ENCODE data around the gene INIP. TPM values are rescaled to one million over a fixed set of nuclear protein-coding genes. Genes with fewer than 3 reads are reported as not detected.

Gene INIP
- total and polyA plus RNA-seq, 2 experiments from 2014 or later: 18.5 to 33.4 TPM

GRCh38 chr9:112669326-112669725 is 48.6 kb downstream of the INIP start:
- no peaks in the 10 kb centered on the region for H3K4me1 ChIP-seq (ENCODE audit: insufficient read depth)
- TF ChIP-seq EZH2 (IDR thresholded peaks at IDR 0.05; ENCODE audit: insufficient read depth, poor library complexity, severe bottlenecking): no peak
- TF ChIP-seq EZH2phosphoT487 (IDR thresholded peaks at IDR 0.05; ENCODE audit: insufficient read depth, low read depth): no peak
- no peaks in the 10 kb centered on the region for H3K79me2 ChIP-seq (ENCODE audit: insufficient read depth)
- H3K9ac ChIP-seq: no peak overlapping the region
- no peak overlapping the region for H3K4me3 ChIP-seq
- no peak for DNase-seq
- H4K20me1 ChIP-seq (ENCODE audit: insufficient read depth): no peaks in the 10 kb centered on the region
- WGBS, 2 experiments (ENCODE audit: low coverage in 1 of 2, low lambda C conversion rate in 2 of 2, missing lambda C conversion rate in 2 of 2): 60 to 80% methylated on average over 2 of the region's 2 CpGs
- H3K4me2 ChIP-seq (ENCODE audit: unreplicated experiment): no peak overlapping the region
- H3K9me2 ChIP-seq (ENCODE audit: insufficient read depth): no peaks in the 10 kb centered on the region
- H3K27me3 ChIP-seq (replicated peaks; ENCODE audit: insufficient read depth): no peaks in the 10 kb centered on the region
- no peaks in the 10 kb centered on the region for H3F3A ChIP-seq (ENCODE audit: insufficient read depth)
- in situ Hi-C loops (cut with MboI): no loop called here
- no peak overlapping the region for H3K27ac ChIP-seq
- H3K9me3 ChIP-seq (ENCODE audit: low read depth): no peaks in the 10 kb centered on the region
- H3K36me3 ChIP-seq (ENCODE audit: low read depth): no peaks in the 10 kb centered on the region
- no peak overlapping the region for H2AFZ ChIP-seq

GRCh38 chr9:112665347-112665746 is 52.6 kb downstream of the INIP start:
- H3K9me2 ChIP-seq (ENCODE audit: insufficient read depth): no peaks in the 10 kb centered on the region
- TF ChIP-seq EZH2 (IDR thresholded peaks at IDR 0.05; ENCODE audit: insufficient read depth, poor library complexity, severe bottlenecking) (no peak), EZH2phosphoT487 (IDR thresholded peaks at IDR 0.05; ENCODE audit: insufficient read depth, low read depth) (no peak)
- H3K4me1 ChIP-seq (ENCODE audit: insufficient read depth): no peaks in the 10 kb centered on the region
- no peaks in the 10 kb centered on the region for H4K20me1 ChIP-seq (ENCODE audit: insufficient read depth)
- WGBS, 2 experiments (ENCODE audit: low coverage in 1 of 2, low lambda C conversion rate in 2 of 2, missing lambda C conversion rate in 2 of 2): 75 to 77% methylated on average over 4 of the region's 4 CpGs
- H2AFZ ChIP-seq: no peak overlapping the region
- no peaks in the 10 kb centered on the region for H3K79me2 ChIP-seq (ENCODE audit: insufficient read depth)
- DNase-seq: peak; percentile 45
- H3K36me3 ChIP-seq (ENCODE audit: low read depth): no peaks in the 10 kb centered on the region
- H3K27me3 ChIP-seq (replicated peaks; ENCODE audit: insufficient read depth): no peaks in the 10 kb centered on the region
- no peak overlapping the region for H3K27ac ChIP-seq
- no peak overlapping the region for H3K9ac ChIP-seq
- no peak overlapping the region for H3K4me3 ChIP-seq
- no peaks in the 10 kb centered on the region for H3K9me3 ChIP-seq (ENCODE audit: low read depth)
- in situ Hi-C loops (cut with MboI): no loop called here
- H3K4me2 ChIP-seq (ENCODE audit: unreplicated experiment): no peak overlapping the region
- H3F3A ChIP-seq (ENCODE audit: insufficient read depth): no peaks in the 10 kb centered on the region

- no peaks in the 10 kb centered on the region for H3F3A ChIP-seq (ENCODE audit: insufficient read depth)
- H3K36me3 ChIP-seq (ENCODE audit: low read depth): 0 out of 2 replicates have a peak, but pooled peaks cover 2% of the 10 kb centered on the region
- no peaks in the 10 kb centered on the region for H3K4me1 ChIP-seq (ENCODE audit: insufficient read depth)
- H4K20me1 ChIP-seq (ENCODE audit: insufficient read depth): no peaks in the 10 kb centered on the region
- no peak overlapping the region for H3K9ac ChIP-seq
- H3K79me2 ChIP-seq (ENCODE audit: insufficient read depth): no peaks in the 10 kb centered on the region
- in situ Hi-C loops (cut with MboI): no loop called here
- no peak overlapping the region for H3K4me2 ChIP-seq (ENCODE audit: unreplicated experiment)
- H3K9me3 ChIP-seq (ENCODE audit: low read depth): no peaks in the 10 kb centered on the region
- no peak overlapping the region for H2AFZ ChIP-seq
- WGBS, 2 experiments (ENCODE audit: low coverage in 1 of 2, low lambda C conversion rate in 2 of 2, missing lambda C conversion rate in 2 of 2): 89 to 94% methylated on average over 3 of the region's 3 CpGs
- H3K27ac ChIP-seq: no peak overlapping the region
- no peaks in the 10 kb centered on the region for H3K9me2 ChIP-seq (ENCODE audit: insufficient read depth)
- no peaks in the 10 kb centered on the region for H3K27me3 ChIP-seq (replicated peaks; ENCODE audit: insufficient read depth)
- DNase-seq: peak; percentile 11
- H3K4me3 ChIP-seq: no peak overlapping the region
- TF ChIP-seq EZH2 (IDR thresholded peaks at IDR 0.05; ENCODE audit: insufficient read depth, poor library complexity, severe bottlenecking): no peak
- no peak for TF ChIP-seq EZH2phosphoT487 (IDR thresholded peaks at IDR 0.05; ENCODE audit: insufficient read depth, low read depth)
Observed at GRCh38 chr9:112664531-112664930, 53.4 kb downstream of the INIP start.

- Histone ChIP-seq H3K36me3 (ENCODE audit: low read depth) (0 out of 2 replicates have a peak, but pooled peaks cover 4% of the 10 kb centered on the region), H3K4me2 (ENCODE audit: unreplicated experiment) (no peak overlapping the region), H3K4me1 (ENCODE audit: insufficient read depth) (no peaks in the 10 kb centered on the region), H3K9me2 (ENCODE audit: insufficient read depth) (no peaks in the 10 kb centered on the region), H3K79me2 (ENCODE audit: insufficient read depth) (no peaks in the 10 kb centered on the region), H3F3A (ENCODE audit: insufficient read depth) (no peaks in the 10 kb centered on the region), H3K9ac (no peak overlapping the region), H3K27me3 (replicated peaks; ENCODE audit: insufficient read depth) (no peaks in the 10 kb centered on the region), H3K9me3 (ENCODE audit: low read depth) (no peaks in the 10 kb centered on the region), H3K27ac (no peak overlapping the region), H2AFZ (no peak overlapping the region), H4K20me1 (ENCODE audit: insufficient read depth) (no peaks in the 10 kb centered on the region), H3K4me3 (no peak overlapping the region)
- WGBS, 2 experiments (ENCODE audit: low coverage in 1 of 2, low lambda C conversion rate in 2 of 2, missing lambda C conversion rate in 2 of 2): 94% methylated on average over 5 of the region's 5 CpGs
- DNase-seq: no peak
- in situ Hi-C loops (cut with MboI): no loop called here
- no peak for TF ChIP-seq EZH2 (IDR thresholded peaks at IDR 0.05; ENCODE audit: insufficient read depth, poor library complexity, severe bottlenecking)
Observed at GRCh38 chr9:112663681-112664080, 54.2 kb downstream of the INIP start.

GRCh38 chr9:112659906-112660305 is 58.0 kb downstream of the INIP start:
- Histone ChIP-seq H3F3A (ENCODE audit: insufficient read depth) (no peaks in the 10 kb centered on the region), H3K79me2 (ENCODE audit: insufficient read depth) (no peaks in the 10 kb centered on the region), H3K9me3 (ENCODE audit: low read depth) (no peaks in the 10 kb centered on the region), H3K4me1 (ENCODE audit: insufficient read depth) (no peaks in the 10 kb centered on the region), H3K4me3 (no peak overlapping the region), H3K4me2 (ENCODE audit: unreplicated experiment) (no peak overlapping the region), H2AFZ (no peak overlapping the region), H3K27ac (no peak overlapping the region), H3K27me3 (replicated peaks; ENCODE audit: insufficient read depth) (no peaks in the 10 kb centered on the region), H4K20me1 (ENCODE audit: insufficient read depth) (no peaks in the 10 kb centered on the region), H3K9me2 (ENCODE audit: insufficient read depth) (no peaks in the 10 kb centered on the region), H3K9ac (no peak overlapping the region), H3K36me3 (ENCODE audit: low read depth) (0 out of 2 replicates have a peak, but pooled peaks cover 4% of the 10 kb centered on the region)
- DNase-seq: no peak
- TF ChIP-seq EZH2 (IDR thresholded peaks at IDR 0.05; ENCODE audit: insufficient read depth, poor library complexity, severe bottlenecking) (no peak), EZH2phosphoT487 (IDR thresholded peaks at IDR 0.05; ENCODE audit: insufficient read depth, low read depth) (no peak)
- WGBS, 2 experiments (ENCODE audit: low coverage in 1 of 2, low lambda C conversion rate in 2 of 2, missing lambda C conversion rate in 2 of 2): 90 to 96% methylated on average over 12 of the region's 12 CpGs
- in situ Hi-C loops (cut with MboI): no loop called here

Measured in GM23248 (cell line).